GM23338 (cell line): ENCODE measurements around the gene PMVK. TPM values are rescaled to one million over a fixed set of nuclear protein-coding genes. Genes with fewer than 3 reads are reported as not detected.

Source experiments
- ATAC-seq: fragments of 200-7000 bp; cut with Tn5 transposase; 3 replicates; pipeline ENCODE4 v1.9.1; 2020
- DNase-seq: peaks from one replicate; pipeline ENCODE4 v3.0.0-alpha.2; 2015; ENCODE audit warnings: low spot score
- H2AFZ ChIP-seq: fragments of 200-600 bp; sonication (generic); 2 replicates; pipeline ENCODE4 v1.8.0; 2016; ENCODE audit warnings: antibody characterized with exemption, mild to moderate bottlenecking, moderate library complexity
- H3F3A ChIP-seq: fragments of 200-600 bp; sonication (generic); replicated peaks from 2 replicates; pipeline ENCODE4 v1.8.0; 2017; ENCODE audit warnings: antibody characterized with exemption, mixed run types, low read depth
- H3K27ac ChIP-seq: fragments of 200-600 bp; sonication (generic); 2 replicates; pipeline ENCODE4 v1.6.1; 2016; ENCODE audit warnings: low read depth
- H3K27me3 ChIP-seq: fragments of 200-600 bp; sonication (generic); 2 replicates; pipeline ENCODE4 v1.8.0; 2016; ENCODE audit warnings: mild to moderate bottlenecking, mixed run types, moderate library complexity; ENCODE audit not compliant: insufficient read depth
- H3K36me3 ChIP-seq: fragments of 200-600 bp; sonication (generic); 2 replicates; pipeline ENCODE4 v1.8.0; 2016; ENCODE audit warnings: mild to moderate bottlenecking; ENCODE audit not compliant: insufficient read depth
- H3K4me1 ChIP-seq: fragments of 200-600 bp; sonication (generic); 2 replicates; pipeline ENCODE4 v1.8.0; 2016; ENCODE audit warnings: mild to moderate bottlenecking, moderate library complexity; ENCODE audit not compliant: insufficient read depth
- H3K4me2 ChIP-seq: fragments of 200-600 bp; sonication (generic); 2 replicates; pipeline ENCODE4 v1.7.1; 2017; ENCODE audit warnings: mixed run types
- H3K4me3 ChIP-seq: fragments of 200-600 bp; sonication (generic); 2 replicates; pipeline ENCODE4 v1.6.1; 2016; ENCODE audit warnings: mixed run types
- H3K79me2 ChIP-seq: fragments of 200-600 bp; sonication (generic); replicated peaks from 2 replicates; pipeline ENCODE4 v1.8.0; 2017; ENCODE audit warnings: mild to moderate bottlenecking; ENCODE audit not compliant: insufficient read depth
- H3K9me2 ChIP-seq: fragments of 200-600 bp; sonication (generic); 2 replicates; pipeline ENCODE4 v1.8.0; 2017; ENCODE audit not compliant: insufficient read depth
- H4K20me1 ChIP-seq: fragments of 200-600 bp; sonication (generic); replicated peaks from 2 replicates; pipeline ENCODE4 v1.8.0; 2017; ENCODE audit warnings: mild to moderate bottlenecking; ENCODE audit not compliant: insufficient read depth
- H3K27ac Mint-ChIP-seq: 2 replicates; pipeline ENCODE4 v1.8.0; 2020; ENCODE audit warnings: inconsistent platforms, mild to moderate bottlenecking, moderate library complexity, mixed read lengths
- H3K27me3 Mint-ChIP-seq: 3 replicates; pipeline ENCODE4 v1.8.0; 2022; ENCODE audit warnings: low read depth, mild to moderate bottlenecking, moderate library complexity, mixed read lengths, inconsistent platforms; ENCODE audit not compliant: insufficient read depth, poor library complexity
- H3K36me3 Mint-ChIP-seq: 3 replicates; pipeline ENCODE4 v1.8.0; 2021; ENCODE audit warnings: low read depth, mild to moderate bottlenecking, inconsistent platforms, moderate library complexity, mixed read lengths
- H3K4me1 Mint-ChIP-seq: 3 replicates; pipeline ENCODE4 v1.8.0; 2020; ENCODE audit warnings: mild to moderate bottlenecking, inconsistent platforms, mixed read lengths
- H3K4me3 Mint-ChIP-seq: 3 replicates; pipeline ENCODE4 v1.8.0; 2021; ENCODE audit warnings: moderate library complexity, mild to moderate bottlenecking, inconsistent platforms, mixed read lengths
- H3K9me3 Mint-ChIP-seq: 3 replicates; pipeline ENCODE4 v1.8.0; 2020; ENCODE audit warnings: moderate library complexity, mild to moderate bottlenecking, inconsistent platforms, mixed read lengths
- CREB1 ChIP-seq: fragments of 250-450 bp; sonication (Bioruptor Pico); IDR thresholded peaks from 2 replicates; pipeline ENCODE4 v1.5.0; 2020; ENCODE audit warnings: low read depth, mild to moderate bottlenecking, moderate library complexity
- ETS1 ChIP-seq: IDR thresholded peaks from 2 replicates; pipeline ENCODE4 v1.6.1; 2016; ENCODE audit warnings: antibody characterized with exemption
- EZH2phosphoT487 ChIP-seq: fragments of 200-600 bp; sonication (generic); IDR thresholded peaks from one replicate; pipeline ENCODE4 v1.8.1; 2018; ENCODE audit warnings: antibody characterized with exemption; ENCODE audit not compliant: unreplicated experiment
- ZNF114 ChIP-seq: fragments of 250-450 bp; sonication (Bioruptor Pico); IDR thresholded peaks from 2 replicates; pipeline ENCODE4 v1.5.0; 2020; ENCODE audit warnings: mild to moderate bottlenecking, moderate library complexity
- ZNF331 ChIP-seq: fragments of 250-450 bp; sonication (Bioruptor Pico); IDR thresholded peaks from 2 replicates; pipeline ENCODE4 v1.5.0; 2020; ENCODE audit warnings: low read depth, mild to moderate bottlenecking, moderate library complexity
- ZNF462 ChIP-seq: fragments of 250-450 bp; sonication (Bioruptor Pico); IDR thresholded peaks from 2 replicates; pipeline ENCODE4 v1.5.0; 2020; ENCODE audit warnings: mild to moderate bottlenecking, moderate library complexity
- polyA plus RNA-seq: library from polyadenylated mRNA; unstranded; fragments of >200 nt; fragmentation: Nextera tagmentation; extraction: Ambion mirVana; gene quantifications from 2 replicates; pipeline ENCODE4 v1.2.1, GENCODE V29; 2016
- total RNA-seq: library from RNA; depleted of rRNA; stranded (reverse); fragments of >200 nt; shearing (Covaris generic); gene quantifications from 2 replicates; pipeline ENCODE4 v1.2.3, GENCODE V29; 2014
- TF ChIP-seq, protein P1 (sequence below): IDR thresholded peaks from one replicate; pipeline ENCODE4 v1.6.1; 2018; ENCODE audit warnings: antibody characterized with exemption; ENCODE audit not compliant: unreplicated experiment
- TF ChIP-seq, protein P2 (sequence below), 2 experiments: fragments of 200-600 bp in 1 of 2; sonication (generic) in 1 of 2; conservative IDR thresholded peaks; 2 replicates each; pipeline versions ENCODE4 v1.5.1 to v1.6.1; 2016 to 2017; ENCODE audit warnings: antibody characterized with exemption in 2 of 2, low read depth in 2 of 2, mild to moderate bottlenecking in 2 of 2, moderate library complexity in 1 of 2

Gene PMVK
- total and polyA plus RNA-seq, 2 experiments from 2014 or later: 8.1 to 25.0 TPM

GRCh38 chr1:154891452-154891851 lies 45.1 kb downstream of the PMVK start (continued):
- TF ChIP-seq, protein P1, sequence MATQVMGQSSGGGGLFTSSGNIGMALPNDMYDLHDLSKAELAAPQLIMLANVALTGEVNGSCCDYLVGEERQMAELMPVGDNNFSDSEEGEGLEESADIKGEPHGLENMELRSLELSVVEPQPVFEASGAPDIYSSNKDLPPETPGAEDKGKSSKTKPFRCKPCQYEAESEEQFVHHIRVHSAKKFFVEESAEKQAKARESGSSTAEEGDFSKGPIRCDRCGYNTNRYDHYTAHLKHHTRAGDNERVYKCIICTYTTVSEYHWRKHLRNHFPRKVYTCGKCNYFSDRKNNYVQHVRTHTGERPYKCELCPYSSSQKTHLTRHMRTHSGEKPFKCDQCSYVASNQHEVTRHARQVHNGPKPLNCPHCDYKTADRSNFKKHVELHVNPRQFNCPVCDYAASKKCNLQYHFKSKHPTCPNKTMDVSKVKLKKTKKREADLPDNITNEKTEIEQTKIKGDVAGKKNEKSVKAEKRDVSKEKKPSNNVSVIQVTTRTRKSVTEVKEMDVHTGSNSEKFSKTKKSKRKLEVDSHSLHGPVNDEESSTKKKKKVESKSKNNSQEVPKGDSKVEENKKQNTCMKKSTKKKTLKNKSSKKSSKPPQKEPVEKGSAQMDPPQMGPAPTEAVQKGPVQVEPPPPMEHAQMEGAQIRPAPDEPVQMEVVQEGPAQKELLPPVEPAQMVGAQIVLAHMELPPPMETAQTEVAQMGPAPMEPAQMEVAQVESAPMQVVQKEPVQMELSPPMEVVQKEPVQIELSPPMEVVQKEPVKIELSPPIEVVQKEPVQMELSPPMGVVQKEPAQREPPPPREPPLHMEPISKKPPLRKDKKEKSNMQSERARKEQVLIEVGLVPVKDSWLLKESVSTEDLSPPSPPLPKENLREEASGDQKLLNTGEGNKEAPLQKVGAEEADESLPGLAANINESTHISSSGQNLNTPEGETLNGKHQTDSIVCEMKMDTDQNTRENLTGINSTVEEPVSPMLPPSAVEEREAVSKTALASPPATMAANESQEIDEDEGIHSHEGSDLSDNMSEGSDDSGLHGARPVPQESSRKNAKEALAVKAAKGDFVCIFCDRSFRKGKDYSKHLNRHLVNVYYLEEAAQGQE: no peak

GRCh38 chr1:154888757-154889156 lies 47.8 kb downstream of the PMVK start:
- Histone ChIP-seq H3F3A (no peaks in the 10 kb centered on the region), H4K20me1 (no peaks in the 10 kb centered on the region), H2AFZ (no peak overlapping the region), H3K9me2 (no peaks in the 10 kb centered on the region), H3K27me3 (no peaks in the 10 kb centered on the region), H3K79me2 (no peaks in the 10 kb centered on the region), H3K4me2 (no peak overlapping the region), H3K36me3 (no peaks in the 10 kb centered on the region), H3K4me1 (no peaks in the 10 kb centered on the region), H3K27ac (no peak overlapping the region), H3K4me3 (no peak overlapping the region)
- DNase-seq (no peak), ATAC-seq (no peak)
- H3K27ac Mint-ChIP-seq: no peak overlapping the region
- H3K9me3 Mint-ChIP-seq: no peaks in the 10 kb centered on the region
- no peak overlapping the region for H3K4me3 Mint-ChIP-seq
- H3K4me1 Mint-ChIP-seq: peaks cover 7% of the 10 kb centered on the region; the same call in 2 of the 3 replicates
- H3K36me3 Mint-ChIP-seq: no peaks in the 10 kb centered on the region; the same call in 2 of the 3 replicates
- H3K27me3 Mint-ChIP-seq: peaks cover 7% of the 10 kb centered on the region
- TF ChIP-seq, protein P1: no peak
- TF ChIP-seq ZNF462 (CRISPR knock-in tag): no peak
- TF ChIP-seq ZNF331 (CRISPR knock-in tag): no peak
- TF ChIP-seq CREB1 (CRISPR knock-in tag): no peak
- no peak for TF ChIP-seq EZH2phosphoT487
- TF ChIP-seq, protein P2, sequence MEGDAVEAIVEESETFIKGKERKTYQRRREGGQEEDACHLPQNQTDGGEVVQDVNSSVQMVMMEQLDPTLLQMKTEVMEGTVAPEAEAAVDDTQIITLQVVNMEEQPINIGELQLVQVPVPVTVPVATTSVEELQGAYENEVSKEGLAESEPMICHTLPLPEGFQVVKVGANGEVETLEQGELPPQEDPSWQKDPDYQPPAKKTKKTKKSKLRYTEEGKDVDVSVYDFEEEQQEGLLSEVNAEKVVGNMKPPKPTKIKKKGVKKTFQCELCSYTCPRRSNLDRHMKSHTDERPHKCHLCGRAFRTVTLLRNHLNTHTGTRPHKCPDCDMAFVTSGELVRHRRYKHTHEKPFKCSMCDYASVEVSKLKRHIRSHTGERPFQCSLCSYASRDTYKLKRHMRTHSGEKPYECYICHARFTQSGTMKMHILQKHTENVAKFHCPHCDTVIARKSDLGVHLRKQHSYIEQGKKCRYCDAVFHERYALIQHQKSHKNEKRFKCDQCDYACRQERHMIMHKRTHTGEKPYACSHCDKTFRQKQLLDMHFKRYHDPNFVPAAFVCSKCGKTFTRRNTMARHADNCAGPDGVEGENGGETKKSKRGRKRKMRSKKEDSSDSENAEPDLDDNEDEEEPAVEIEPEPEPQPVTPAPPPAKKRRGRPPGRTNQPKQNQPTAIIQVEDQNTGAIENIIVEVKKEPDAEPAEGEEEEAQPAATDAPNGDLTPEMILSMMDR (conservative IDR thresholded peaks at IDR 0.05; ENCODE audit: low read depth in 2 of 2): no peak
- TF ChIP-seq ZNF114 (CRISPR knock-in tag): no peak
- TF ChIP-seq ETS1: no peak
